NCI-H1436 (cell line): ENCODE results near the gene CHST2.
"Not testable (repeated sequence)": the region's sequence is repeated elsewhere in the genome, so short reads cannot be mapped to it uniquely, and the experiment has no call there.

ENCODE experiments used
- DNase-seq: peaks from one replicate; lab custom pipeline; 2025; lab: John Stamatoyannopoulos, UW

Gene CHST2

GRCh38 chr3:143119009-143119914, at the start of gene CHST2:
TSS of gene CHST2 (plus strand) at chr3:143119771. CDS start at chr3:143120817, 1,046 bp downstream.
- DNase-seq = peak; percentile 73

GRCh38 chr3:143070977-143071551, 48.5 kb upstream of the CHST2 start:
- no peak for DNase-seq

- DNase-seq = no peak
These were observed 47.8 kb upstream of the CHST2 start for GRCh38 chr3:143071776-143072175.

GRCh38 chr3:143072298-143073020, 47.1 kb upstream of the CHST2 start:
- DNase-seq = not testable (repeated sequence)

- not testable (repeated sequence) for DNase-seq
These were observed 46.0 kb upstream of the CHST2 start for GRCh38 chr3:143073541-143073940.

- DNase-seq = not testable (repeated sequence)
These were observed 45.6 kb upstream of the CHST2 start for GRCh38 chr3:143073983-143074382.

- no peak for DNase-seq
These were observed 40.7 kb upstream of the CHST2 start for GRCh38 chr3:143078883-143079282.

GRCh38 chr3:143080196-143080595, 39.4 kb upstream of the CHST2 start:
- no peak for DNase-seq

GRCh38 chr3:143081365-143081764, 38.2 kb upstream of the CHST2 start:
- DNase-seq = no peak

- no peak for DNase-seq
These were observed 37.5 kb upstream of the CHST2 start for GRCh38 chr3:143081844-143082778.

- DNase-seq = no peak
These were observed 35.8 kb upstream of the CHST2 start for GRCh38 chr3:143083781-143084180.

- DNase-seq = no peak
These were observed 34.5 kb upstream of the CHST2 start for GRCh38 chr3:143084856-143085731.

GRCh38 chr3:143088835-143089234, 30.7 kb upstream of the CHST2 start:
- DNase-seq = no peak

GRCh38 chr3:143089965-143090364, 29.6 kb upstream of the CHST2 start:
- DNase-seq = no peak

- DNase-seq = no peak
These were observed 29.1 kb upstream of the CHST2 start for GRCh38 chr3:143090486-143090885.

- no peak for DNase-seq
These were observed 28.4 kb upstream of the CHST2 start for GRCh38 chr3:143090976-143091837.

- DNase-seq = no peak
These were observed 27.4 kb upstream of the CHST2 start for GRCh38 chr3:143092191-143092590.

- no peak for DNase-seq
These were observed 23.8 kb upstream of the CHST2 start for GRCh38 chr3:143095813-143096212.

- no peak for DNase-seq
These were observed 21.4 kb upstream of the CHST2 start for GRCh38 chr3:143098032-143098764.
